Measurements from ENCODE around the gene DUSP7.

- TF ChIP-seq EZH2 (IDR thresholded peaks at IDR 0.05): no peak
- no peak for TF ChIP-seq CTCF (IDR thresholded peaks at IDR 0.05)
- no peak for TF ChIP-seq EZH2phosphoT487 (IDR thresholded peaks at IDR 0.05)
These were observed 8.2 kb upstream of the DUSP7 start for GRCh38 chr3:52064561-52064960.
